Glutamatergic neuron (in vitro differentiated cells): ENCODE data around the gene KBTBD13. TPM values are rescaled to one million over a fixed set of nuclear protein-coding genes. Genes with fewer than 3 reads are reported as not detected.

ENCODE experiments used
- DNase-seq: peaks from one replicate; pipeline ENCODE4 v3.0.0; 2022
- H3K27ac Mint-ChIP-seq: one replicate; pipeline ENCODE4 v1.8.0; 2020; ENCODE audit warnings: mild to moderate bottlenecking, mixed read lengths, inconsistent platforms; ENCODE audit not compliant: unreplicated experiment
- H3K27me3 Mint-ChIP-seq: one replicate; pipeline ENCODE4 v1.8.0; 2020; ENCODE audit warnings: mild to moderate bottlenecking, moderate library complexity, mixed read lengths, inconsistent platforms; ENCODE audit not compliant: unreplicated experiment
- H3K36me3 Mint-ChIP-seq: one replicate; pipeline ENCODE4 v1.8.0; 2020; ENCODE audit warnings: mild to moderate bottlenecking, mixed read lengths, inconsistent platforms; ENCODE audit not compliant: unreplicated experiment
- H3K4me1 Mint-ChIP-seq: one replicate; pipeline ENCODE4 v1.8.0; 2020; ENCODE audit warnings: mild to moderate bottlenecking, low read depth, mixed read lengths, inconsistent platforms; ENCODE audit not compliant: unreplicated experiment
- H3K4me3 Mint-ChIP-seq: one replicate; pipeline ENCODE4 v1.8.0; 2020; ENCODE audit warnings: mild to moderate bottlenecking, mixed read lengths, inconsistent platforms; ENCODE audit not compliant: unreplicated experiment
- H3K9me3 Mint-ChIP-seq: one replicate; pipeline ENCODE4 v1.8.0; 2020; ENCODE audit warnings: mild to moderate bottlenecking, moderate library complexity, mixed read lengths, inconsistent platforms; ENCODE audit not compliant: unreplicated experiment
- total RNA-seq: library from RNA; stranded (reverse); fragmentation: NEBNext Ultra II Directional; extraction: Animal tissue kit (Norgen Biotek cat#: 25700); gene quantifications from one replicate; pipeline ENCODE4 v1.2.1, GENCODE V29; 2021; ENCODE audit not compliant: unreplicated experiment
- TF ChIP-seq, protein P1 (sequence below): fragments of 200-600 bp; sonication (generic); IDR thresholded peaks from one replicate; pipeline ENCODE4 v1.5.0; 2021; ENCODE audit not compliant: partially characterized antibody, unreplicated experiment

The KBTBD13 gene
- total RNA-seq, 1 donor from 2014 or later: not detected

DNA sequence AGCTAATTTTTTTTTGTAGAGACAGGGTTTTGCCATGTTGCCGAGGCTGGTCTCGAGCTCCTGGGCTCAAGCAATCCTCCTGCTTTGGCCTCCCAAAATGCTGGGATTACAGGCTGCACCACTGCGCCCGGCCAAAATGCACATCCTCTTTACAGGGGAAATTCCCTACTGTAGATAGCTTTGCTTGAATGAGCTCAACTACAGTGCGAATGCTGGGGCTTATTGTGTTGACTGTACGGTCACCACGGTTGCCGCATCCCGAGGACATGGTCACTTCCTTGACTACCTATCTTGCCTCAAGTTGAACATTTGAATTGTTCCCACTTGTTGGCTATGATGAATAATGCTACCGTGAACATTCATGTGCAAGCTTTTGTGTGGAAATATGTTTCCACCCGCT is 41.8 kb upstream of the KBTBD13 start:
- H3K9me3 Mint-ChIP-seq: no peaks in the 10 kb centered on the region
- no peak overlapping the region for H3K27ac Mint-ChIP-seq

DNA sequence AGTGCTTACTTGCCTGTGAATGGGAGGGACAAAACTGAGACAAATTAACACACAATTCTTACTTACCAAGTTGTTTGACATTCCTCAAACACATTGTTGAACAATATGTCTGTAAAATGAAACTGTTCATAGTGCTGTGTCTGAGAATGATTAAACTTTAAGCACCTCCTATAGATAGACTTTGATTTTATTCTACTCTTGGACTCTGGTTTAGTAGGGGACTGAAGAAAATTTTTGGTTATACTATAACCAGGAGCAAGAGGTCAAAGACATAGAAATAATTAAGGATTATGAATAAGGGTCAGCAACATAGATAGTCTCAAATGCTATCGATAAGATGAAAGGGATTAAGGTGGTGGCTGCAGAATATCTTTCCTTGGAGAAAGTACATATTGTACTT is 39.2 kb upstream of the KBTBD13 start:
- H3K27me3 Mint-ChIP-seq: peaks cover 1% of the 10 kb centered on the region
- no peaks in the 10 kb centered on the region for H3K36me3 Mint-ChIP-seq
- no peak for DNase-seq
- H3K4me1 Mint-ChIP-seq: peaks cover 5% of the 10 kb centered on the region
- no peaks in the 10 kb centered on the region for H3K9me3 Mint-ChIP-seq
- no peak overlapping the region for H3K4me3 Mint-ChIP-seq
- TF ChIP-seq, protein P1, sequence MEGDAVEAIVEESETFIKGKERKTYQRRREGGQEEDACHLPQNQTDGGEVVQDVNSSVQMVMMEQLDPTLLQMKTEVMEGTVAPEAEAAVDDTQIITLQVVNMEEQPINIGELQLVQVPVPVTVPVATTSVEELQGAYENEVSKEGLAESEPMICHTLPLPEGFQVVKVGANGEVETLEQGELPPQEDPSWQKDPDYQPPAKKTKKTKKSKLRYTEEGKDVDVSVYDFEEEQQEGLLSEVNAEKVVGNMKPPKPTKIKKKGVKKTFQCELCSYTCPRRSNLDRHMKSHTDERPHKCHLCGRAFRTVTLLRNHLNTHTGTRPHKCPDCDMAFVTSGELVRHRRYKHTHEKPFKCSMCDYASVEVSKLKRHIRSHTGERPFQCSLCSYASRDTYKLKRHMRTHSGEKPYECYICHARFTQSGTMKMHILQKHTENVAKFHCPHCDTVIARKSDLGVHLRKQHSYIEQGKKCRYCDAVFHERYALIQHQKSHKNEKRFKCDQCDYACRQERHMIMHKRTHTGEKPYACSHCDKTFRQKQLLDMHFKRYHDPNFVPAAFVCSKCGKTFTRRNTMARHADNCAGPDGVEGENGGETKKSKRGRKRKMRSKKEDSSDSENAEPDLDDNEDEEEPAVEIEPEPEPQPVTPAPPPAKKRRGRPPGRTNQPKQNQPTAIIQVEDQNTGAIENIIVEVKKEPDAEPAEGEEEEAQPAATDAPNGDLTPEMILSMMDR: no peak
- H3K27ac Mint-ChIP-seq: no peak overlapping the region

More for the DNA sequence above, 41.8 kb upstream of the KBTBD13 start:
- H3K4me3 Mint-ChIP-seq: no peak overlapping the region
- no peak for DNase-seq
- TF ChIP-seq, protein P1: no peak
- H3K4me1 Mint-ChIP-seq: peaks cover 5% of the 10 kb centered on the region
- no peaks in the 10 kb centered on the region for H3K36me3 Mint-ChIP-seq
- peaks cover 5% of the 10 kb centered on the region for H3K27me3 Mint-ChIP-seq

DNA sequence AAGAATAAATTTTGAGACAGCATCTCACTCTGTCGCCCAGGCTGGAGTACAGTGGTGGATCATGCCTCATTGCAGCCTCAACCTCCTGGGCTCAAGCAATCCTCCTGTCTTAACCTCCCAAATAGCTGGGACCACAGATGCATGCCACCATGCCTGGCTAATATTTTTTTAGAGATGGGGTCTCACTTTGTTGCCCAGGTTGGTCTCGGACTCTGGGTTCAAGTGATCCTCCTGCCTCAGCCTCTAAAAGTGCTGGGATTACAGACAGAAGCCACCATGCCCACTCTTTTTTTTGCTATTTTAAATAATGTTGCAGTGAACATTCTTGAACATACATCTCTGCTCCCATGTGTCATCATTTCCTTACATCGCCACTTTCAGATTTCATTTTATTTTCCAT is 38.1 kb upstream of the KBTBD13 start:
- H3K36me3 Mint-ChIP-seq: no peaks in the 10 kb centered on the region
- H3K4me3 Mint-ChIP-seq: no peak overlapping the region

DNA sequence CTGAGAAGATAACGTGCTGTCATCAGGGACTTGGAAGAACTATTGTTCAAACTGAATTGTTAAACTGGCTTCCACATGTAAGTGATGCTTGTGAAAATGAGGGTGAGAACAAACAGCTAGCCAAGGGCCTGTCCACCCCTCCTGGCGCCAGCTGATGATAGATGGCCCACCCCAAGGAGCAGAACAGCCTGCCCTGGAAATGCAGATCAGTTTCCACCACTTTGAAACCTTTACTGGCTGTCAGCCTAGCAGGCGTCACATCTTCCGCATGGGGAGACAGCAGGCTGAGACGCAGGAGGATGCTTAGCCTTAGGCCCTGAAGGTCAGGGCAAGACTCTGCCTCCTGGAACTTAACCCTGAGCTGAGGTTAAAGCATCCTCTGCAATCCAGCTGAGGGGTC is 37.7 kb upstream of the KBTBD13 start:
- H3K36me3 Mint-ChIP-seq: no peaks in the 10 kb centered on the region
- TF ChIP-seq, protein P1: no peak
- peaks cover 5% of the 10 kb centered on the region for H3K27me3 Mint-ChIP-seq
- DNase-seq: no peak
- no peaks in the 10 kb centered on the region for H3K9me3 Mint-ChIP-seq
- no peak overlapping the region for H3K27ac Mint-ChIP-seq
- no peak overlapping the region for H3K4me3 Mint-ChIP-seq
- H3K4me1 Mint-ChIP-seq: peaks cover 7% of the 10 kb centered on the region

More for the DNA sequence above, 38.1 kb upstream of the KBTBD13 start:
- Mint-ChIP-seq H3K9me3 (no peaks in the 10 kb centered on the region), H3K27ac (no peak overlapping the region), H3K27me3 (peaks cover 5% of the 10 kb centered on the region), H3K4me1 (peaks cover 6% of the 10 kb centered on the region)
- TF ChIP-seq, protein P1: no peak
- no peak for DNase-seq

DNA sequence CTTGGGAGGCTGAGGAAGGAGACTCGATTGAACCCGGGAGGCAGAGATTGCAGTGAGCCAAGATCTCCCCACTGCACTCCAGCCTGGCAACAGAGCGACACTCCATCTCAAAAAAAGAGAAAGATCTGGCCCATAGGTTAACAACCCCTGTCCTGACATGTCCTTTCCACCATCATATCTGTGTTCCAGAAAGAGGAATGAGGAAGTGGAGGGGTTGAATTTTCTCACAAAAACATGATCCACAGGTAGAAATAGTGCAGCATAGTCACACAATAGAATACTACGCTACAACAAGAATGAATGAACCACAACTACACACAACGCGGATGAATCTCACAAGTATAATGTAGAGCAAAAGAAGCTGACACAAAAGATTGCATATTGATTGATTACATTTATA is 36.1 kb upstream of the KBTBD13 start:
- peaks cover 8% of the 10 kb centered on the region for H3K9me3 Mint-ChIP-seq
- H3K27me3 Mint-ChIP-seq: peaks cover 13% of the 10 kb centered on the region
- peaks cover 5% of the 10 kb centered on the region for H3K36me3 Mint-ChIP-seq
- TF ChIP-seq, protein P1: no peak
- H3K4me1 Mint-ChIP-seq: peaks cover 13% of the 10 kb centered on the region
- H3K4me3 Mint-ChIP-seq: no peak overlapping the region
- peak overlapping the region; percentile 17 for H3K27ac Mint-ChIP-seq
- DNase-seq: no peak
